ENCODE results near the gene CCL23.

- TF ChIP-seq REST (tag by site-specific recombination; IDR thresholded peaks at IDR 0.05) (no peak), CTCF (tag by site-specific recombination; IDR thresholded peaks at IDR 0.05) (no peak), ZNF610 (tag by site-specific recombination; IDR thresholded peaks at IDR 0.05; ENCODE audit: borderline replicate concordance) (no peak), ZNF423 (tag by site-specific recombination; IDR thresholded peaks at IDR 0.05) (no peak), ZNF785 (tag by site-specific recombination; IDR thresholded peaks at IDR 0.05) (no peak), ZFP3 (tag by site-specific recombination; IDR thresholded peaks at IDR 0.05; ENCODE audit: low read depth) (no peak), ZBTB8A (tag by site-specific recombination; IDR thresholded peaks at IDR 0.05) (no peak), ZBTB17 (tag by site-specific recombination; IDR thresholded peaks at IDR 0.05) (no peak), TCF7L2 (IDR thresholded peaks at IDR 0.05; ENCODE audit: borderline replicate concordance, low read depth, low read length) (no peak)
These were observed 52.5 kb downstream of the CCL23 start for GRCh38 chr17:35965272-35965671.

All from HEK293 (cell line).